Dendritic cell treated with granulocyte-macrophage colony-stimulating factor and Interleukin-4, amounts not matched to agents 40 ng/mL and 50 ng/mL, for 4 days (primary cell): Measurements from ENCODE around the gene CNOT4.
"Not testable (repeated sequence)": the region's sequence is repeated elsewhere in the genome, so short reads cannot be mapped to it uniquely, and the experiment has no call there.

ENCODE experiments used
- H3K27ac Mint-ChIP-seq: one replicate; pipeline ENCODE4 v1.8.0; 2022; ENCODE audit warnings: mild to moderate bottlenecking, mixed read lengths
- H3K27me3 Mint-ChIP-seq: one replicate; pipeline ENCODE4 v1.8.0; 2022; ENCODE audit warnings: mild to moderate bottlenecking, mixed read lengths
- H3K36me3 Mint-ChIP-seq: one replicate; pipeline ENCODE4 v1.8.0; 2022; ENCODE audit warnings: low read depth, mixed read lengths
- H3K4me1 Mint-ChIP-seq: one replicate; pipeline ENCODE4 v1.8.0; 2022; ENCODE audit warnings: low read depth, mixed read lengths
- H3K4me3 Mint-ChIP-seq: one replicate; pipeline ENCODE4 v1.8.0; 2022; ENCODE audit warnings: mild to moderate bottlenecking, moderate library complexity, mixed read lengths
- H3K9me3 Mint-ChIP-seq: one replicate; pipeline ENCODE4 v1.8.0; 2022; ENCODE audit warnings: mixed read lengths
- intact Hi-C: fragments of 100-400 bp; cut with micrococcal nuclease; formaldehyde crosslinking; loops from one replicate; pipeline ENCODE4 v1.15.0; 2022

The CNOT4 gene

DNA sequence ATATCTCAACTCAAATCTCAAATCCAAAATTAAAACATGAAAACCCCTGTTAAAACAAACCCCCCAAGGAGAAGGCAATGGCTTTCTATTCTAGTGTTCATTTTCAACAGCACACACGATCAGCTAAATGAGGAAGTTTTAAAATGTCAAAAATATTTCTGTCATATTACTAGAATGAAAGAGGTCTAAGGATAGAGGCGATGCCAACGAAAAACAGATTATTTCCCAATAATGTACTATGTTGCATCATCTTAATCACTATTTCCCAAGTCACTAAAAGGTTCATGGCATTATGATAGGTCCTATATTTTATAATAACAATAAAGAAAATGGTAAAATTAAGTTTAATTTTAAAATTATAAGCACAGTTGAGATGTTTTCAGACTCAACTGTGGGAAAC lies 10.1 kb downstream of the CNOT4 start:
- peaks cover 45% of the 10 kb centered on the region for H3K4me1 Mint-ChIP-seq
- H3K9me3 Mint-ChIP-seq = no peaks in the 10 kb centered on the region
- H3K4me3 Mint-ChIP-seq = no peak overlapping the region
- no peaks in the 10 kb centered on the region for H3K36me3 Mint-ChIP-seq
- intact Hi-C loops = no loop called here
- H3K27me3 Mint-ChIP-seq = no peaks in the 10 kb centered on the region
- peak overlapping the region; percentile 19 for H3K27ac Mint-ChIP-seq

DNA sequence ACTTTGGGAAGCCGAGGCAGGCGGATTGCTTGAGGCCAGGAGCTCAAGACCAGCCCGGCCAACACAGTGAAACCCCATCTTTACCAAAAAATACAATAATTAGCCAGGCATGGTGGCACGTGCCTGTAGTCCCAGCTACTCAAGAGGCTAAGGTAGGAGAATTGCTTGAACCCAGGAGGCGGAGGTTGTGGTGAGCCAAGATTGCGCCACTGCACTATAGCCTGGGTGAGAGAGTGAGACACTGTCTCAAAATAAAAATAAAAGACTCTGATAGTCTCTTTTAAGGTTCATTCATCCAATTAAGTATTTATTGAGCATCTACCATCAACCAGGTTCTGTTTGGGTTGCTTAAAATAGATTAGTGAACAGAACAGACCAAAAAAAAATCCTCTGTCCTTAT lies 12.7 kb downstream of the CNOT4 start:
- H3K27me3 Mint-ChIP-seq, H3K36me3 Mint-ChIP-seq, intact Hi-C loops, H3K27ac Mint-ChIP-seq, H3K4me3 Mint-ChIP-seq, H3K9me3 Mint-ChIP-seq: not testable (repeated sequence)
- H3K4me1 Mint-ChIP-seq = peaks cover 49% of the 10 kb centered on the region

DNA sequence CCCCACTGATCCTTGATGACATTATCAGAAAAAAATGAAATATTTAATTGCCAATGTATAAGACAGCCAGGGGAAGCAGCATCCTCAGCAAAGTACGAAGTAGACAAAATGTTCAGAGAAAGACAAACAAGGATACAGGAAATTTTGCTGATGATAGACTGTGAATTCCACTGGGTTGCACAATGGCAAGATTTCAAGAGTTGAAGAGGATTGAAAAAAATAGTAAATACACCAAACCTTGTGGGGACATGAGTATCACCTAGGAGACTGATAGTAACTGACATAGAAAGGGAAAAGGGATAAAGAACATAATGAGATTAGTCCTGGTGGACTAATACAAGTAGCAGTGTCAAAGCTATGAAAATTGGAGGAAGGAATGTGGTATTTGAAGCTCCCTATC lies 16.5 kb downstream of the CNOT4 start:
- no peaks in the 10 kb centered on the region for H3K9me3 Mint-ChIP-seq
- H3K4me1 Mint-ChIP-seq = peaks cover 22% of the 10 kb centered on the region
- H3K27ac Mint-ChIP-seq = no peak overlapping the region
- no peaks in the 10 kb centered on the region for H3K36me3 Mint-ChIP-seq
- H3K27me3 Mint-ChIP-seq = no peaks in the 10 kb centered on the region
- no peak overlapping the region for H3K4me3 Mint-ChIP-seq
- intact Hi-C loops = no loop called here

DNA sequence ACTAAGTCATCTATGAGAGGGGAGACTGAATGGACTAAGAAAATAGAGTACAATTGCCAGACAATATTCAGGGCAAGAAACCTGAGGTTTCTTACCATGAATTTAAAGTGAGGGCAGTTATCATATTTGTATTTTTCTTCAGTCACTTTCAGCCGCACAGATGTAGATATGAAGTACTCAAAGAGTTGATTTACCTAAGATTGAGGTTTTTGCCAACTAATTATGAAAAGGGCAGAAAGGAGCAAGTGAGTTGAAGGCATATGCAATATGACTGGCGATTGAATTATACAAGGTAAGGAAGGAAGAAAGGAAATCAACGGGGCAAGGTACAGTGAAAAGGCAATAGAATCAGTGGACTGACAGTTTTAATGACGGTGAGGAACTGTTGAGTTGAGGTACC lies 17.8 kb downstream of the CNOT4 start:
- no peak overlapping the region for H3K27ac Mint-ChIP-seq
- intact Hi-C loops = no loop called here
- H3K36me3 Mint-ChIP-seq = no peaks in the 10 kb centered on the region
- H3K9me3 Mint-ChIP-seq = no peaks in the 10 kb centered on the region
- H3K27me3 Mint-ChIP-seq = no peaks in the 10 kb centered on the region
- H3K4me3 Mint-ChIP-seq = no peak overlapping the region
- H3K4me1 Mint-ChIP-seq = peaks cover 15% of the 10 kb centered on the region

GRCh38 chr7:135490783-135491182 lies 19.1 kb downstream of the CNOT4 start:
- intact Hi-C loops = no loop called here
- no peaks in the 10 kb centered on the region for H3K36me3 Mint-ChIP-seq

GRCh38 chr7:135489791-135490190 lies 20.1 kb downstream of the CNOT4 start:
- no peaks in the 10 kb centered on the region for H3K9me3 Mint-ChIP-seq
- no peak overlapping the region for H3K4me3 Mint-ChIP-seq
- no peaks in the 10 kb centered on the region for H3K27me3 Mint-ChIP-seq
- H3K4me1 Mint-ChIP-seq = peaks cover 12% of the 10 kb centered on the region
- intact Hi-C loops = no loop called here
- no peaks in the 10 kb centered on the region for H3K36me3 Mint-ChIP-seq
- no peak overlapping the region for H3K27ac Mint-ChIP-seq

More at GRCh38 chr7:135490783-135491182, 19.1 kb downstream of the CNOT4 start:
- Mint-ChIP-seq H3K27me3 (no peaks in the 10 kb centered on the region), H3K4me3 (no peak overlapping the region), H3K4me1 (peaks cover 12% of the 10 kb centered on the region), H3K27ac (no peak overlapping the region), H3K9me3 (no peaks in the 10 kb centered on the region)

GRCh38 chr7:135486261-135486920 lies 23.5 kb downstream of the CNOT4 start:
- H3K36me3 Mint-ChIP-seq = peaks cover 13% of the 10 kb centered on the region
- H3K27ac Mint-ChIP-seq = no peak overlapping the region
- H3K4me1 Mint-ChIP-seq = peaks cover 7% of the 10 kb centered on the region
- H3K9me3 Mint-ChIP-seq = no peaks in the 10 kb centered on the region
- no peak overlapping the region for H3K4me3 Mint-ChIP-seq
- no peaks in the 10 kb centered on the region for H3K27me3 Mint-ChIP-seq
- intact Hi-C loops = no loop called here

DNA sequence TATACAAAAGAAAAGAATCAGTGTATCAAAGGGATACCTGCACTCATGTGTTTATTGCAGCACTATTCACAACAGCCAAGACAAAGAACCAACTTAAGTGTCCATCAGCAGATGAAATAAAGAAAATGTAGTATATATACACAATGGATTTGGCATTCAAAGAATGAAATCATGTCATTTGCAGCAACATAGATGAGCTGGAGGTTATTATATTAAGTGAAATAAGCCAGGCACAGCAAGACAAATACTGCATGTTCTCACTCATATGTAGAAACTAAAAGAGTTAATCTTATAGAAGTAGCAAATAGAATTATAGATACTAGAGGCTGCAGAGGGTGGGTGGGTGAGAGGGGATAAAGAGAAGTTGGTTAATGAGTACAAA lies 28.3 kb downstream of the CNOT4 start:
- H3K27me3 Mint-ChIP-seq = no peaks in the 10 kb centered on the region
- H3K27ac Mint-ChIP-seq = no peak overlapping the region
- H3K9me3 Mint-ChIP-seq = no peaks in the 10 kb centered on the region
- peaks cover 7% of the 10 kb centered on the region for H3K4me1 Mint-ChIP-seq
- intact Hi-C loops = no loop called here
- H3K4me3 Mint-ChIP-seq = no peak overlapping the region
- peaks cover 19% of the 10 kb centered on the region for H3K36me3 Mint-ChIP-seq

GRCh38 chr7:135480966-135481597 lies 28.8 kb downstream of the CNOT4 start:
- Mint-ChIP-seq H3K4me1 (peaks cover 7% of the 10 kb centered on the region), H3K27ac (no peak overlapping the region), H3K27me3 (no peaks in the 10 kb centered on the region), H3K4me3 (no peak overlapping the region), H3K36me3 (peaks cover 19% of the 10 kb centered on the region), H3K9me3 (no peaks in the 10 kb centered on the region)
- intact Hi-C loops = no loop called here

DNA sequence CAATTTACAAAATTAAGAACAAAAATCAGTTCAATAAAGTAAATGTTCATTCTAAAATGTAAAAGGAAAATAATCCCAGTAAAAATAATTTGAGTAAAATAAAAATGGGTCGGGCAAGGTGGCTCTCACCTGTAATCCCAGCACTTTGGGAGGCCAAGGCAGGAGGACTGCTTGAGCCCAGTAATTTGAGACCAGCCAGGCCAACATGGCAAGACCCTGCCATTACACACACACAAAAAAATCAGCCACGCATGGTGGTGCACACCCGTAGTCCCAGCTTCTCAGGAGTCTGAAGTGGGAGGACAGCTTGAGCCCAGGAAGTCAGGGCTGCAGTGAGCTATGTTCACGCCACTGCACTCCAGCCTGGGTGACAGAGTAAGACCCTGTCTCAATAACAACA lies 34.4 kb downstream of the CNOT4 start:
- Mint-ChIP-seq H3K27me3 (no peaks in the 10 kb centered on the region), H3K27ac (no peak overlapping the region), H3K9me3 (no peaks in the 10 kb centered on the region), H3K4me3 (no peak overlapping the region), H3K36me3 (peaks cover 13% of the 10 kb centered on the region), H3K4me1 (no peaks in the 10 kb centered on the region)
- intact Hi-C loops = no loop called here

DNA sequence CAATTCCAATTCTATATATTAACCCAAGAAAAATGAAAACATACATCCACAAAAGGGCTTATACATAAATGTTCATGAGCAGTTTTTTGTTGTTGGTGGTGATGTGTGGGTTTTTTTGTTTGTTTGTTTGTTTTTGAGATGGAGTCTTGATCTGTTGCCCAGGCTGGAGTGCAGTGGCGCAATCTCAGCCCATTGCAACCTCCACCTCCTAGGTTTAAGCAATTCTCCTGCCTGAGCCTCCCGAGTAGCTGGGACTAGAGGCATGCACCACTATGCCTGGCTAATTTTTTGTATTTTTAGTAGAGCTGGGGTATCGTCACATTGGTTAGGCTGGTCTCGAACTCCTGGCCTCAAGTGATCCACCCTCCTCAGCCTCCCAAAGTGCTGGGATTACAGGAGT lies 40.2 kb downstream of the CNOT4 start:
- not testable (repeated sequence) for H3K36me3 Mint-ChIP-seq, H3K27me3 Mint-ChIP-seq, H3K4me1 Mint-ChIP-seq, H3K9me3 Mint-ChIP-seq, H3K4me3 Mint-ChIP-seq, H3K27ac Mint-ChIP-seq
- intact Hi-C loops = loop anchor here (5.0 kb wide), 1 partner anchor 38 kb away; no protein-coding TSS in a partner anchor

GRCh38 chr7:135467207-135467711 lies 42.6 kb downstream of the CNOT4 start:
- Mint-ChIP-seq H3K27ac (no peak overlapping the region), H3K27me3 (no peaks in the 10 kb centered on the region), H3K9me3 (no peaks in the 10 kb centered on the region), H3K36me3 (no peaks in the 10 kb centered on the region), H3K4me1 (peaks cover 6% of the 10 kb centered on the region), H3K4me3 (no peak overlapping the region)
- intact Hi-C loops = no loop called here

DNA sequence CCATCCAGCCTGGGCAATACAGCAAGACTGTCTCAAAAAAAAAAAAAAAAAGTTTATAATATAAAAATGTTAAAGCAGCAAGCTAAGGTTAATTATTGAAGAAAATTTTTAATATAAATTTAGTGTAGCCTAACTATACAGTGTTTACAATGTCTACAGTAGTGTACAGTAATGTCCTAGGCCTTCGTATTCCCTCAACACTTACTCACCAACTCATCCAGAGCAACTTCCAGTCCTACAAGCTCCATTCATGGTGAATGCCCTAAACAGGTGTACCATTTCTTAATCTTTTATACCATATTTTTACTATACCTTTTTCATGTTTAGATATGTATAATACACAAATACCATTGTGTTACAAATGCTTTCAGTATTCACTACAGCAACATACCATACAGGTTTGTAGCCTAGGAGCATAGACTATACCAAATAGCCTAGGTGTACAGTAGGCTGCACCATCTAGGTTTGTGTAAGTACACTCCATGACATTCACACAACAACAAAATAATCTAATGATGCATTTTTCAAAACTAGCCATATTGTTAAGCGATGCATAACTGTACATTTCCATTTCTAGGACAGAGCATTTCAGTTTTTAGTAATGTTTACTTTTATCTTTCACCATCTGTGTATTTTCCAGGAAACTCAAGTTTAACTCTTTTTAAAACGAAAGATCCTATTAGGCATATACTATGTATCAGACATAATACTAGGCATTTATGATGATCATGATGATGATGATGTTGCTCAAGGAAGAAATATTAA lies 43.3 kb downstream of the CNOT4 start:
- H3K36me3 Mint-ChIP-seq = no peaks in the 10 kb centered on the region
- H3K9me3 Mint-ChIP-seq = no peaks in the 10 kb centered on the region
- no peak overlapping the region for H3K4me3 Mint-ChIP-seq
- intact Hi-C loops = no loop called here
- no peaks in the 10 kb centered on the region for H3K27me3 Mint-ChIP-seq
- no peak overlapping the region for H3K27ac Mint-ChIP-seq
- H3K4me1 Mint-ChIP-seq = peaks cover 6% of the 10 kb centered on the region

GRCh38 chr7:135463908-135464307 lies 46.0 kb downstream of the CNOT4 start:
- H3K36me3 Mint-ChIP-seq = no peaks in the 10 kb centered on the region
- no peaks in the 10 kb centered on the region for H3K9me3 Mint-ChIP-seq
- H3K27me3 Mint-ChIP-seq = no peaks in the 10 kb centered on the region
- peak overlapping the region; percentile 10 for H3K27ac Mint-ChIP-seq
- H3K4me3 Mint-ChIP-seq = no peak overlapping the region
- intact Hi-C loops = no loop called here
- H3K4me1 Mint-ChIP-seq = peaks cover 14% of the 10 kb centered on the region
